GM21515 (cell line): ENCODE measurements around the gene ITGB7.
A peak's percentile ranks its signal among the peaks of the same experiment; 100 is the strongest.

Source experiments
- ATAC-seq: cut with Tn5 transposase; IDR thresholded peaks from one replicate; pipeline ENCODE4 v1.9.1; 2021; ENCODE audit not compliant: unreplicated experiment

Gene ITGB7

DNA sequence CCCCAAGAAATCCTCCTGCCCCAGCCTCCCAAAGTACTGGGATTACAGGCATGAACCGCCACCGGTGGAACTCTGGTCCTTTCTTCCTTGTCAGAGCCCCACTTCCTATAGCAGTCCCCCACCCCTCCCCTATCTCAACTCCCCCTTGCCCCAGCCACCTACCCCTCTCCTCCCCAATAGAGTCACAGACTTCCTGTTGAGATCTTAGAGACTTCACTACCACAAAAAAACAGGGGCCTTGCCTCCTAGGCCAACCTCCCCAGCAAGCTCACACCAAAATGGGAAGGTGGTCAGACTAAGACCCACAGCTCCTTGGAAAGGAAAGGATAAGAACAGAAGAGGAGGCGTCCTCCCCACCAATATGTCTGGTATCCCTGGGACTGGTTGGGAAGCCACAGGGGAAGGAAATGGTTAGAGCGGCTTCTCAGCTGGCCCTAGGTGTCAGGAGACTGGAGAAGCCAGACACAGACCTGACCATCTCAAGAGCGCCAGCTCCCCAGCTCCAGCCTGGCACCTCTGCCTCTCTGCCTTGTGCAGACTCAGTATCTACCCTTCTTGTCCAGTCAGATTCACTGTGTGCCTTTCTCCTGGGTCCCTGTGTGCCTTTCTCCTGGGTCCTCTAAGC is 8.5 kb downstream of the ITGB7 start:
- no peak for ATAC-seq

DNA sequence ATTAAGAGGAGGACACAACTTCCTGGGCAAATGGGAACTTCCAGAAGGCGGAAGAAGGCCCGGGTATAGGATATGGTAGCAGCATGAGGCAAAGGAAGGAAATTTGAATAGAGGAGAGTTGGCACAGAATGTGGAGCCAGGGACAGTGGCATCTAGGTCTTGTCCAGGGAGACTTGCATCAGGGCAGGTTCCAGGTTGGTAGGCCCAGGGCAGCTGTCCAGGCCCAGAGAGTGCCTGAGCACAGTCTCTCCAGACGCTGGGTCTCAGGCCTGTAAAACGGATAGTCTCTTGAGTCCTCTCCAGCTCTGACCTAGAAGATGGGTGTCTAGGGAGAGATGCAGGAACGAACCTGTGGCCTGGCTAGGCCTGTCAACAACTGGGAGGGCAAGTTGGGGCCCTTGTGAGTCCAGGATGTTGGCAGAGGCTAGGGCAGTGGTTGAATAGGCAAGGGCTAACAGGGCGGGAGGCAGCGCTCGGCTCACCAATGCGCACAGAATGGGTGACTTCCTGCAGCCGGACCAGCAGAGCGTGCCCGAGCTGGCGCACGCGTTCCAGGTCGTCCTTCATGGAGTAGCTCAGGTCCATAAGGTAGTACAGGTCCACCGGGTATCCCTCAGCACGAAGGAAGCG is 9.9 kb downstream of the ITGB7 start:
- ATAC-seq: no peak

DNA sequence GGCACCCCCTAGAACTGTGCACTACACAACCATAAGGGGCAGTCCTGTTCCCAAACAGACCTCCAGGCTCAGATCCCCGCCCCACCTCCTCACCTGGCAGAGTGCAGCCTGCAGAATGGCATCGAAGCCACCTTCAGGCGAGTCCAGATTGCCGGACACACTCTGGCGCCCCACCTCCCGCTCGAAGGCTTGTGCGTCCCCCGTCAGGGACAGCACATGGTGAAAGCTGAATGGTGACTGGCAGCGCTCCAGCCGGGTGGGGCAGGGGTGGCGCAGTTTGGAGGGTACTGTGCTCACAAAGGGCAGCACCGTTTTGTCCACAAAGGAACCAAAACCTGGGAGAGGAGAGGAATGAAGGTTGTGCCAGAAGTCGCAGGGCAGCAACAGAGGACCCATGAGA is 10.6 kb downstream of the ITGB7 start:
- ATAC-seq: no peak

DNA sequence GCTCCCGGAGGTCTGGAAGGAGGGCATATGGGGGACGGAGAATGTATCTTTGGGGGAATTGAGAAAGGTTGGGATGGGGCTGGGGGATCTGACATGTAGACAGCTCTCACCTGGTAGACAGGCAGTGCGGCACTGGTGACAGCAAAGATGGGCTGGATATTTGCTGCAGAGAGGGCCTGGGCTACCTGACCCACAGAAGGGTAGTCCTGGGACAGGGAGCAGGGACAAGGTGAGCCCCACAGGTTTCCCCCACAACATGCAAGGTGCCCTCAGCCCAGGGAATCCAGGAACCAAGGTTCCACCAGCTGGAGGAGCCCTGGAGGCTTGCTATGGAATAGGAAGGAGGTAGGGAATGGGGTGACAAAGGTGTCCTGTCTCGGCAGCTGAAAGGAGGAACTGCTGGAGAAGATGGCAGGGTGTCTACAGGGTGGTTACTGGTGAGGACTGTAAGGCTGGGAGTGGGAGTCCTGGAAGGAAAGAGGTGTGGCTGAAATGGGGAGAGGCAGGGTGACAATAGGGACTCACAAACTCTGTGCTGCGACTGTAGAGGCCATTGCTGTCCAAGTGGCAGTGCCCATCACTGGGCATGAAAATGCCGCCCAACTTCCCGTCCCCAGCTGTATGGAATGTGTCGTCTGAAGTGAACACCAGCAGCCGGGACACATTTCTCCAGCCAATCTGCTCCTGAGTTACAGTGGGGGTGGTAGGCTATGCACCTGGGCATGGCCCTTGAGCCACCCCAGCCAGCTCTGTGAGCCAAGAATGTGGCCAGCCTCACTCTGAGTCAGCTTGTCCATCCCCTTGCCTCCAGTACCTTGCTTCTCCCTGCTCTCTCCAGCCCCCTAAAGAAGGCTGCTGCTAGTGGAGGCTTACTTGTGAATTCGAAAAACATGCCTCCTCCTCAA is 11.3 kb downstream of the ITGB7 start:
- no peak for ATAC-seq

DNA sequence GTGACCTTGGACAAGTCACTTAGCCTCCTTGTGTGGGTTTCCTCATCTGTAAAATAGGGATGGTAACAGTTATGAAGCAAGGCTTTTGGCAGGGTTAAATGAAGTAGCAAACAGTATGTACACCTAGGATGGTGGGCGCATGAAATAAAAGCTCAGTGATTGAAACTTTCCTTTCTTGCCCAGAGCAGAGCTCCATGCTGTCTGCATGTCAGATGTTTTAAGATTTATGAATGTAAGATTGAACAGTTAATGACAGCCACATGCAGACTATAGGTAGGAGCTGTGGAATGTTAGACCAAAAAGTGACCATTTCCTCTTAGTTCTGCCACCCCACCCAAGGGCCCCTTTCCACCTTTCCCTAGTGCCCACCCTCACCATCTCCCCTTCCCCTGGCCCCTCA is 12.1 kb downstream of the ITGB7 start:
- no peak for ATAC-seq

DNA sequence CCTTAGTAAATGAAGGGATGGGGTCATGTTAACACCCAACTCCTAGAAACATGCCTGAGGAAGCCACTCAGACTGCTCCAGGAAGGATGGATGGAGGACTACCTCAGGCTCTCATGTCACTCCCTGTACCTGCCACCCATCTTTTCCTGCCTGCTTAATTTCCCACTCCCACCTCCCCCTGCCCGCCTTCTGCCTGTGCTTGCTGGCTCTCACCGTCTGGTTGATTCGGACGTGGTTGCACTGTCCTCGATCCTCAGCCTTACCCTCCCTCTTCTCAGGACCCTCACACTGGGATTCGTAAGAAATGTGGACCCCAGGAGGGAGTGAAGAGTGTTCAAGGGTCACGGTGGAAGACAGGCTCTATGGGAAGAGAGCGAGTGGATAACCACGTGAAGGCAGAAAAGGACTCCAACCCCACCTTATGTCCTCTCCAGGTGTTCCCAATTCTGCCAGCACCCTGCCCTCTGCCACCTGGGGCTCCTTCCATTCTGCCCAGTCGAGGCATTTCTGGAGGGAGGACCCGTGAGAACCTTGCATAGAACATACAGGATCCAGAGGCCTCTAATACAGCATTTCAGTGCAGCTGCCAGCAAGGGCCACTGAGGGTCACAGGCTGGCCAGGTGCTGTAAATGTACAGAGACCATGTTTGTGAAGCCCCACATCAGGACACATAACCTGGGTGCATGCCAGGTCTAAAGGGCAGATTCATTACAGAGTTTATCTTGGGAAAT is 12.9 kb downstream of the ITGB7 start:
- no peak for ATAC-seq

DNA sequence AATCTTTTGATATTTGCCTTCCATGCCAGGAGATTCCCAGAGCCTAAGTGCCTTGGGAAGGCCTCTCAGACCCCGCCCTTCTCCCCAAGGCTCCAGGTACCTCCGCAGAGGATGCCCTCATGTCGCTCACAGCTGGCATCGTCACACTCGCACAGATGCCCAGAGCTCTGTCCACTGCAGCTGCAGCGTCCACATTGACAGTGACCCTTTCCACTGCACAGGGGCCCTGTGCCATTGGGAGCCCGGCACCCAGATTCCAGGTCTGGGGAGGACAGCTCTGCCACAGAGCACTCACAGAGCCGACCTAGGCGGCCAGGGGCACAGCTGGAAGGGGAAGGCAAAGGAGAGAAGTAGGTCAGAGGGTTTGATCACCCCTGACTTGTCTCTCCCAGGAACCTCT is 14.0 kb downstream of the ITGB7 start:
- ATAC-seq: no peak

DNA sequence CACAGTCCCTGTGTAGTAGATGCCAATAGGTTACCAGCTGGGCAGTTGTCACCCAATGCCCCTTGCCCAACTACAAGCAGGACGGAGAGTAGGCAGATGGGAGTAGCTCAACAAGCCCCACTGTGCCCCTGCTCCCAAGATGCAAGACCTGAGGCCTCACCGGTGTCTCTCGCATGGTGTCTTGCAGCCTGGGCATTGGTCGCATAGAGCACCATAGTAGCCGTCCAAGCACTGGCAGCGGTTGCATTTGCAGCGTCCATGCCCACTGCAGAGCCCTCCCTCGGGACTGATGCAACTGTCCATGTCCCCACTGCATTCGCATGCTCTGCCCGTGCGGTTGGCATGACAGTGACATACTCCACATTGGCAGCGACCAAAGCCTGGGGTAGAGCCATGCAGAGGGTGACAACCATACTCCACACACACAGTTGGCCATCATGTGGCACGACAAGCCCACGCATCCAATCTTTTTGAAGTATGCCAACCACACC is 14.5 kb downstream of the ITGB7 start:
- ATAC-seq: no peak

DNA sequence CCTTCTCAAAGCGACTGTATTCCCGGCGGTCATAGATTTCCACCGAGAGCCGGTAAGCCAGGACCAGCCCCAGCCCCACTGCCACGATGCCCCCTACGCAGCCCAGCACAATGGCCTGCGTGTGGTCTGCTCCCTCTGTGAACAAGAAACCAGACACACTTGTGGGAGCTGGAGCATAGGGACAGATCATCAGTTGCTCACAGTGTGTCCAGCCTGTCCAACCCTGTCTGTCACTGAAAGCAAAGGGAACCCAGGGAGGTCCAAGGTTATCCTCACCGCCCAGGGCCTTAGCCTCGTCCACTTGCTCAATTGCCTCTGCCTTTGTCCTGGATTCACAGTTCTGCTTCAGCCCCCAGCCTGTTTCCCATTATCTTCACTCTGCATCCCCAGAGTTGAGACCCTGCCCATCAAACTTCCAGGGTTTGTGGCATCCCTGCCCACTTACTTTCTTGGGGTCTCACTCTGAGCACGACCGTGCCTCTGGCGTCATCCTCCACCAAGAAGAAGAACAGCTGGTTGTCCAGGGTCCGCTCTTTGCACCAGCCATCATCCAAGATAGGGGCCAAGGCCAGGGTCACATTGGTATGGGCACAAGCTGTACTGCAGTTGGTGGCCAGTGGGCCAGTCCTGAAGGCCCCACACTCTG is 15.0 kb downstream of the ITGB7 start:
- no peak for ATAC-seq

DNA sequence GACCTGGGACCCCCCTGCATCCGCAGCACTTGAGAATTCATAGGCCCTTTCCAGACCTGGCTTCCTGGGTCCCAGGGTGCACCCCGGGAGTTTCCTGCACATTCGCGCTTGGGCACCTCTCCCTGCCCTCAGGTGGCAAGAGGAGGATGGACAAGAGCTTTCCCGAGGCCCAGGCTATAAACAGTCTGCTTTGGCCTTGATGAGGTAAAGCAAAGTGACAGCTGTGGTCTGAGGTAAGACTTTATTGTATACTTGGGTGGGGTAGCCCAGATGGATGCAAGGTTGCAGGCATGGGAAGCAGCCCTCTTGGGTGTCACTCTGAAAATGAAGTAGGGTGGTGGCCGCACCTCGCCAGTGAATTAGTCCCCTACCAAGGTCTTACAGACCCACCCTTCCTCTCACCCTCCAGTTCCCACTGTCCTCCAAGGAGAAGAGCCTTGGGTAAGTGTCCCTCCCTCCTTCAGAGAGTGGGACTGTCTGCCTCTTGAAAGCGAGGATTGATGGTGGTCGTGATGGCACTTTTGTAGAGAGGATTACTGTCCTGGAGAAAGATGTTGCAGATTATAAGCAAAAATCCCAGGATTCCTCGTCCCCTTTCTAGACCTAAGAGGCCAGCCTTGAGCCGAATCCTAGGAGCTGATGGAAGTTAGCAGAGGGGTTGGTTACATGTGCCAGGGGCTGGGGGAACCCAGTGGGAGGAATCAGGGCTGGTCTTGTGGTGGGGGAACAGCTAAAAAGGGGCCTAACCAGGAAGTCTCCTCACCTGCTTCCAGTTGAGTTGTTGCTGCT is 15.8 kb downstream of the ITGB7 start:
- ATAC-seq: no peak

DNA sequence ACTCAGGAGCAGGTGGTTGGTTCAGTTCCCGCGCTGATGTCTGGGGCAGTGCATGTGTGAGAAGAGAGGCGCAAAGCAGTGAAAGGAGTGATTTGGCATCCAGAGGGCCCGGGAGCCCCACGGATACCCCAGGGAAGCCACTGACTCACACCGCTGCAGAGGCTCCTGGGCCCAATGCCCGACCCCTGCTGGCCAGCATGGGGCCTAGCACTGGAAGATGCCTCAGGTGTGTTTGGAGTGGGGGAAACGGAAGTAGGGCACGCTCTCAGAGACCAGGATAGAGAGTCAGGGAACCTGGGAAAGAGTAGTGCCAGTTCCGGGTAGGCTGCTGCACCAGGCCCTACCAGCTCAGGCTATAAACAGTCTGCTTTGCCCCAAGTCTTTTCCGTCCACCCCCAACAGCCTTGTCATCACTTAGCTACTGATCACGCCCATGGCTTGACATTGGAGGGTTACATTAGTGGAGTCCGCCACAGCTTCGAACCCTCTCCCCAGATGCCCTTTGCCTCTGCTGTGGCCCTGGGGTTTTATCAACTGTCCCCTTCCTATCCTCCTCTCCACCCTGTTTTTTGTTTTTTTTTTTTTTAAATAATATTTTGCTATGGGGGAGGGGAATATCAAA is 16.8 kb downstream of the ITGB7 start:
- ATAC-seq: peak; percentile 44

DNA sequence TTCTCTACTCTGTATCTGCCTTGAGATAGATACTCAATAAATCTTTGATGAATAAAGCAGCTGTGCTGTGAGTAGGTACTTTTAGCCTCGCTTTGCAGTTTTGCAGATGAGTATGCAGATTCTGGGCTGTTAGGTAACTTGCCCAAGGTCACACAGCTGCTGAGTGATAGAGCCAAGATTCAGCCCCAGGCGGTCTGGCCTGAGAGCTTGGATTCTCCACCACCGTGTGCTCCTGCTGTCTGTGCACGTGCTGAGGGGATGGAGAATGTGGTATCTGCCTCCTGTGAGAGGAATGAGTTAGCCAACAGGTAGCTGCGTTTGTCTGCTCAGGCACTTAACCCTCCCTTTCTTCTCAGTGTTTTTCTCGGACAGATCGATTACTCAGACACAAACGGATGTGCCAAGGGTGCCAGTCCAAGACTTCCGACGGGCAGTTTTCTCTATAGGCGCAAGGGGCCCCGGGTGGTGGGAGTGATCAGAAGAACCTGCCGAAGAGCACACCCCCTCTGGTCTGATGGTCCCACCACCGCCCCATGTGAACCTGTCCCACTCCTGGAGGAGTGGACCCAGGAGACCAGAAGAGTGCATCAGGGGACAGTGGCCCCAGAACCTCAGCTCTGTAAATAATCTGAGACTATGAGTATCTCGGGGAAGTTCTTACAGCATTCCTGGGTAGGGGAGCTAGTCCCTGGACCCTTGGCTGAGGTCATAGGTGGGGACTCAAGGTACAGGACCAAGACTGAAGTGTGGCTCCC is 19.7 kb downstream of the ITGB7 start:
- no peak for ATAC-seq

DNA sequence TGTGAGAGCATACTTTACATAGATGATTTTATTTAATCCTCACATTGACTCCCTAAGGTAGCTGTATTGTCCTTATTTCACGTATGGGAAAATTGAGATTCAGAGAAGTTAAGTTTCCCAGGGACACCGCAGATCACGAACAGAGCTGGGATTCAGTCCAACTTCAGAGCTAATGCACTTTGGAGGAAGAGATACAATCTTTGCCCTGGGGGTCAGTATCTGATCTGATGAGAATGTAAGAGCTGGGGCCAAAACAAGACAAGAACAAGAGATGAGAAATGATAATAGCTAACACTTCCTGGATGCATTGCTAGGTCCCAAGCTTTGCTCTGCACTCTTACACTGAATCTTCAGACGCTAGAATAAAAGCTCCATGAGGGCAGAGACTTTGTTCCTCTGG is 20.3 kb downstream of the ITGB7 start:
- no peak for ATAC-seq

DNA sequence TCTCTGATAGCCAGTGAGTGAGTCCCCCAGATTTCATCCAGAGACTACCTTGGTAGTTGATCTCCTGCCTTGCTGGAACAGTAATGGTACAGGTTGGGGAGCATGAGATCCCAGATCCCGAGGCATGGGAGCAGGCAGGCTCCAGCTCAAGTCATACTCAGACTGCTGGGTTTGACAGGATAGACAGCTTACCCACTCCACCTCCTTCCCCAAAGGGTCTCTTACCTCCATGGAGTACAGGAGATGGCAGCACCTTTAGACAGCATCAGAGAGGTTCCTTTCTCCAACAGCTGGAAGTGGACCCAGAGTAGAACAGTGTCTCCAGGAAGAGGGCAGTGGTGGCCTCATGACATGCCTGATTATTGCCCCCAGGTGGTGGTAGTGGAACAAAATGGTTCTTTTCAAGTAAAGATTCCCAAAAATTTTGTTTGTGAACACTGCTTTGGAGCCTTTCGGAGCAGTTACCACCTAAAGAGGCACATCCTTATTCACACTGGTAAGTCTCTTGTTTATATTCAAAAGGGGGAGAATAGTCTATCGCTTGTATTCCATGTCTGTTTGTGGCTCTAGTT is 21.4 kb downstream of the ITGB7 start:
- no peak for ATAC-seq

DNA sequence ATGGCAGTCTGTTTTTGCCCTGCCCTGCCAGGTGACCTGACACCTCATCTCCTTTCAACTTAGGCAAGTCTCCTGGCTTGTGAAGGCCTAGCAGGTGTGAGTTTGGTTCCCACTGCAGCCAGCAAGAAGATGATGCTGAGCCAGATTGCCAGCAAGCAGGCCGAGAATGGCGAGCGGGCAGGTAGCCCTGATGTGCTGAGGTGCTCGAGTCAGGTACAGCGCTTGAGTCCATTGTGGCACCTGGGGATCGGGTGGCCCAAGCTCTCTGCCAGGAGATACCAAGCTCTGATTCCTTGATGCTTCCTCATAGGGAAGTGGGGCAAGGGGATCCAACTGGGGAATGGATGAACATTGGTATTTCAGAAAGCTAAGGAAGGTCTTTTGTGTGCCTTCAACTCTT is 22.2 kb downstream of the ITGB7 start:
- no peak for ATAC-seq

DNA sequence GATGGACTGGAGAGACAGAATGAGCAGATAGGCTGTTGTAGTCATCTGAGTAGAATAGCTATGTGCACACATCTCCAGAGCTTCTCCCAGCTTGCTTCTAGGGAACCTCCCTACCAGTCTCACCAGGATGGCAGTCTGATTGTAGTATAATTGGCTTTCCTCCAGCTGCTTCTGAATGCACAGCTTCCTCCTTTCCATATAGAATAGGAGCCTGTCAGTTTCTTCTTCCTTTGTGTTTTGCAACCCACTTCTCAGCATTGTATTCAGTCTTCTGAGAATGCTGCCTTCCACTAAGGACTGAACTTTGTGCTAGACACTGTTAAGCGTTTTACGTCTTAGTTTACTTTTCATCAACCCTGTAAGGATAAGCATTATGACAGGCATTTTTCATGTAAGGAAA is 24.1 kb downstream of the ITGB7 start:
- no peak for ATAC-seq

DNA sequence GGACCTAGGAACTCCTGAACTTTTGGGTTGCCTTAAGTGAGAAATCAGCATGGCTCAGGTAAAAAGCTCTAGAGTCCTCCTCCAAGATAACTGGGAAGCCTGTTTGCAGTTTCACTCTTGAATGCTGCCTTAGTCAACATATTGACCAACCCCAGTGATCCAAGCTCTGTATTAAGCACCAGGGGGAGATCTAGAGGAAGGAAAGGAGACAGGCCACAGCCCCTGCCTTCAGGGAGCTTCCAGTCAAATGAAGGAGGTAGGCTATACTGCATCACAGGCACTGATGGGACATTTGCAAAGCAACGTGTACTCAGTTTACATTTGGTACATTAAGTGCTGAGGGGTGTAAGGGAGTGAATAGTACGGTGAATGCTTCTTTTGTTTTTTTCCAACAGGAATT is 25.1 kb downstream of the ITGB7 start:
- no peak for ATAC-seq

DNA sequence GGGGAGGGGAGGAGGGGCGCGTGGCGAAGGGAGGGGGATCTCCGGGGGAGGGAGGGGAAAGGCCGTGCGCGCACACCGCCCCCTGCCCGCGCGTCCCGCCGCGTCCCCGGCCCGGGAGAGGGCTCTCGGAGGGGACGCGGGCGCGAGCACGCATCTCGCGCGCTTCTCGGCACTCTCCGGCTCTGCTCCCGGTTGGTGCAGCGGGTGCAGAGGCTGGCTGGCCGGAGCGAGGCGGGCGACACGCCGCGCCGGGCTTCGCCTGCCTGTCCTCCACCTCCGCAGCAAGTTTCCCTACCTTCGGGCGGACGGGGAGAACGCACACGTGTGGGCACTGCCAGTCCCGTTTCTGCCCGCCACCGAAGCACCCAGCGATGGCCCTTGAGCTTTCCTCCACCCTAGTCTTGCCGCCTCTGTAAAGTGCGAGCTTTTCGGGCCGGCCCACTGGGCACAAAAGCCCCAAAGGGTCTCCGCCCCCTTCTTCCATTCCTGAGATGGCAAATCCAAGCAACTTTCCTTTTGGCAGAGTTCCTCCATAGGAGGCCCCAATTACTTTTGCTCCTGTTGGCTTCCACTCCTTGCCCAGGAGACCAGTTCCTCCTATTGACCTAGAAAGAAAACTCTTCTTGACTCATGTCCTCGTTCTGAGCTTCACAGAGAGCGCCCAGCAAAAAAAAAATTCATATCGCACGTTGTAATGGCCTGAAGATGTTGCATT is 26.0 kb downstream of the ITGB7 start:
- ATAC-seq: peak; percentile 49
